Esophagus squamous epithelium (tissue), 4 donors: ENCODE data around the gene UBE2F.

ENCODE experiments used
- CTCF ChIP-seq, 6 experiments: fragments of 450-650 bp in 4 of 6; fragments of 200-600 bp in 2 of 6; sonication (generic) in 2 of 6; IDR thresholded peaks; one replicate each; pipeline ENCODE4 v1.5.1; 2016 to 2019; ENCODE audit warnings: antibody characterized with exemption in 6 of 6, mild to moderate bottlenecking in 4 of 6, moderate library complexity in 4 of 6
- POLR2A ChIP-seq, 4 donors: fragments of 450-650 bp; IDR thresholded peaks; one replicate each; pipeline ENCODE4 v1.6.1; 2017; ENCODE audit warnings: antibody characterized with exemption in 4 of 4, mild to moderate bottlenecking in 4 of 4, moderate library complexity in 3 of 4

- TF ChIP-seq CTCF (IDR thresholded peaks at IDR 0.05) (peak in 1 of 6 experiments; percentile 22), POLR2A (IDR thresholded peaks at IDR 0.05) (no peak)
Measured at GRCh38 chr2:237964578-237965404, 2.0 kb upstream of the UBE2F start.
